ENCODE data around the gene ALDH1A1. TPM values are rescaled to one million over a fixed set of nuclear protein-coding genes. Genes with fewer than 3 reads are reported as not detected.

The ALDH1A1 gene
- total RNA-seq, 1 donor from 2014 or later, result not detected

GRCh38 chr9:72951520-72952380 lies 1.1 kb downstream of the ALDH1A1 start:
- no peak for TF ChIP-seq EZH2 (IDR thresholded peaks at IDR 0.05)
- TF ChIP-seq CTCF (IDR thresholded peaks at IDR 0.05), result no peak
- no peak for TF ChIP-seq EZH2phosphoT487 (IDR thresholded peaks at IDR 0.05)
- H3K27me3 Mint-ChIP-seq (ENCODE audit: insufficient read depth, low read depth), result no peaks in the 10 kb centered on the region
- H3K9me3 Mint-ChIP-seq, result no peaks in the 10 kb centered on the region
- Histone ChIP-seq H3F3A (ENCODE audit: low read depth) (no peaks in the 10 kb centered on the region), H3K27ac (no peak overlapping the region), H3K4me1 (no peaks in the 10 kb centered on the region), H3K4me2 (no peak overlapping the region), H4K20me1 (ENCODE audit: low read depth) (no peaks in the 10 kb centered on the region), H3K9me3 (ENCODE audit: low read depth) (no peaks in the 10 kb centered on the region), H3K79me2 (ENCODE audit: low read depth) (no peaks in the 10 kb centered on the region), H3K27me3 (no peaks in the 10 kb centered on the region), H3K36me3 (no peaks in the 10 kb centered on the region), H2AFZ (replicated peaks) (peak overlapping the region; percentile 7), H3K9ac (no peak overlapping the region), H3K4me3 (no peak overlapping the region)
- no peak for DNase-seq (ENCODE audit: low spot score)
- no peak overlapping the region for H3K4me3 Mint-ChIP-seq
- no peaks in the 10 kb centered on the region for H3K36me3 Mint-ChIP-seq
- no peak overlapping the region for H3K27ac Mint-ChIP-seq
- peaks cover 5% of the 10 kb centered on the region for H3K4me1 Mint-ChIP-seq

GRCh38 chr9:72950875-72951442 lies 1.9 kb downstream of the ALDH1A1 start:
- H3K9me3 ChIP-seq (ENCODE audit: low read depth), result no peaks in the 10 kb centered on the region
- Mint-ChIP-seq H3K27me3 (ENCODE audit: insufficient read depth, low read depth) (no peaks in the 10 kb centered on the region), H3K4me1 (peaks cover 5% of the 10 kb centered on the region), H3K9me3 (no peaks in the 10 kb centered on the region), H3K27ac (no peak overlapping the region), H3K4me3 (no peak overlapping the region), H3K36me3 (no peaks in the 10 kb centered on the region)
- H3K4me1 ChIP-seq, result no peaks in the 10 kb centered on the region
- no peak for DNase-seq (ENCODE audit: low spot score)
- TF ChIP-seq EZH2phosphoT487 (IDR thresholded peaks at IDR 0.05) (no peak), EZH2 (IDR thresholded peaks at IDR 0.05) (no peak), CTCF (IDR thresholded peaks at IDR 0.05) (no peak)
- H3K9ac ChIP-seq, result no peak overlapping the region
- no peaks in the 10 kb centered on the region for H3F3A ChIP-seq (ENCODE audit: low read depth)
- peak overlapping the region; percentile 27 for H2AFZ ChIP-seq (replicated peaks)
- no peaks in the 10 kb centered on the region for H3K79me2 ChIP-seq (ENCODE audit: low read depth)
- no peaks in the 10 kb centered on the region for H4K20me1 ChIP-seq (ENCODE audit: low read depth)
- H3K27me3 ChIP-seq, result no peaks in the 10 kb centered on the region
- H3K36me3 ChIP-seq, result no peaks in the 10 kb centered on the region
- no peak overlapping the region for H3K27ac ChIP-seq
- no peak overlapping the region for H3K4me3 ChIP-seq
- no peak overlapping the region for H3K4me2 ChIP-seq

GRCh38 chr9:72949918-72950325 lies 2.9 kb downstream of the ALDH1A1 start:
- Mint-ChIP-seq H3K27me3 (ENCODE audit: insufficient read depth, low read depth) (no peaks in the 10 kb centered on the region), H3K36me3 (no peaks in the 10 kb centered on the region), H3K9me3 (no peaks in the 10 kb centered on the region), H3K27ac (no peak overlapping the region), H3K4me3 (no peak overlapping the region), H3K4me1 (peaks cover 5% of the 10 kb centered on the region)
- no peaks in the 10 kb centered on the region for H3K79me2 ChIP-seq (ENCODE audit: low read depth)
- H4K20me1 ChIP-seq (ENCODE audit: low read depth), result no peaks in the 10 kb centered on the region
- H3K4me3 ChIP-seq, result no peak overlapping the region
- no peak for TF ChIP-seq EZH2phosphoT487 (IDR thresholded peaks at IDR 0.05)
- no peak for TF ChIP-seq CTCF (IDR thresholded peaks at IDR 0.05)
- TF ChIP-seq EZH2 (IDR thresholded peaks at IDR 0.05), result no peak
- no peak overlapping the region for H3K27ac ChIP-seq
- no peaks in the 10 kb centered on the region for H3K36me3 ChIP-seq
- H2AFZ ChIP-seq (replicated peaks), result no peak overlapping the region
- no peak overlapping the region for H3K4me2 ChIP-seq
- no peaks in the 10 kb centered on the region for H3K27me3 ChIP-seq
- DNase-seq (ENCODE audit: low spot score), result no peak
- no peaks in the 10 kb centered on the region for H3F3A ChIP-seq (ENCODE audit: low read depth)
- no peak overlapping the region for H3K9ac ChIP-seq
- H3K4me1 ChIP-seq, result no peaks in the 10 kb centered on the region
- no peaks in the 10 kb centered on the region for H3K9me3 ChIP-seq (ENCODE audit: low read depth)

Measured in neural progenitor cell (in vitro differentiated cells).